ENCODE results near the gene TM9SF3.

The TM9SF3 gene

GRCh38 chr10:96612055-96612830 is 25.4 kb upstream of the TM9SF3 start:
- peaks cover 4% of the 10 kb centered on the region for H3K4me1 Mint-ChIP-seq
- no peak overlapping the region for H3K4me3 Mint-ChIP-seq
- peaks cover 2% of the 10 kb centered on the region for H3K36me3 Mint-ChIP-seq (ENCODE audit: low read depth)

GRCh38 chr10:96610817-96611216 is 24.0 kb upstream of the TM9SF3 start:
- Mint-ChIP-seq H3K9me3 (no peaks in the 10 kb centered on the region), H3K4me3 (no peak overlapping the region), H3K27ac (peak overlapping the region; percentile 16), H3K36me3 (ENCODE audit: low read depth) (peaks cover 2% of the 10 kb centered on the region), H3K4me1 (peaks cover 4% of the 10 kb centered on the region), H3K27me3 (no peaks in the 10 kb centered on the region)
- DNase-seq (no peak), ATAC-seq (no peak)

More at GRCh38 chr10:96612055-96612830, 25.4 kb upstream of the TM9SF3 start:
- Mint-ChIP-seq H3K27me3 (no peaks in the 10 kb centered on the region), H3K9me3 (no peaks in the 10 kb centered on the region), H3K27ac (no peak overlapping the region)
- ATAC-seq (no peak), DNase-seq (no peak)

- Mint-ChIP-seq H3K36me3 (ENCODE audit: low read depth) (peaks cover 2% of the 10 kb centered on the region), H3K27me3 (no peaks in the 10 kb centered on the region), H3K9me3 (no peaks in the 10 kb centered on the region), H3K4me3 (no peak overlapping the region), H3K27ac (no peak overlapping the region), H3K4me1 (peaks cover 4% of the 10 kb centered on the region)
- ATAC-seq (no peak), DNase-seq (no peak)
Measured at GRCh38 chr10:96609510-96609909, 22.7 kb upstream of the TM9SF3 start.

- no peak overlapping the region for H3K27ac Mint-ChIP-seq
- peaks cover 4% of the 10 kb centered on the region for H3K4me1 Mint-ChIP-seq
- DNase-seq (no peak), ATAC-seq (no peak)
- H3K4me3 Mint-ChIP-seq, result no peak overlapping the region
- no peaks in the 10 kb centered on the region for H3K36me3 Mint-ChIP-seq (ENCODE audit: low read depth)
- no peaks in the 10 kb centered on the region for H3K9me3 Mint-ChIP-seq
- H3K27me3 Mint-ChIP-seq, result no peaks in the 10 kb centered on the region
Measured at GRCh38 chr10:96608805-96609204, 22.0 kb upstream of the TM9SF3 start.

- Mint-ChIP-seq H3K27me3 (no peaks in the 10 kb centered on the region), H3K9me3 (no peaks in the 10 kb centered on the region), H3K4me3 (no peak overlapping the region), H3K27ac (no peak overlapping the region), H3K4me1 (peaks cover 4% of the 10 kb centered on the region), H3K36me3 (ENCODE audit: low read depth) (no peaks in the 10 kb centered on the region)
- ATAC-seq, result no peak
- DNase-seq, result no peak
Measured at GRCh38 chr10:96608262-96608661, 21.4 kb upstream of the TM9SF3 start.

- Mint-ChIP-seq H3K27me3 (no peaks in the 10 kb centered on the region), H3K9me3 (no peaks in the 10 kb centered on the region), H3K4me1 (peaks cover 4% of the 10 kb centered on the region), H3K4me3 (no peak overlapping the region), H3K36me3 (ENCODE audit: low read depth) (no peaks in the 10 kb centered on the region), H3K27ac (no peak overlapping the region)
- DNase-seq (no peak), ATAC-seq (no peak)
Measured at GRCh38 chr10:96606946-96607345, 20.1 kb upstream of the TM9SF3 start.

- DNase-seq, result no peak
- no peak overlapping the region for H3K4me3 Mint-ChIP-seq
- H3K9me3 Mint-ChIP-seq, result no peaks in the 10 kb centered on the region
- H3K36me3 Mint-ChIP-seq (ENCODE audit: low read depth), result no peaks in the 10 kb centered on the region
- H3K27me3 Mint-ChIP-seq, result no peaks in the 10 kb centered on the region
- H3K27ac Mint-ChIP-seq, result no peak overlapping the region
- ATAC-seq, result no peak
- peaks cover 4% of the 10 kb centered on the region for H3K4me1 Mint-ChIP-seq
Measured at GRCh38 chr10:96606216-96606615, 19.4 kb upstream of the TM9SF3 start.

- Mint-ChIP-seq H3K27me3 (no peaks in the 10 kb centered on the region), H3K4me1 (no peaks in the 10 kb centered on the region), H3K9me3 (no peaks in the 10 kb centered on the region), H3K27ac (no peak overlapping the region), H3K4me3 (no peak overlapping the region), H3K36me3 (ENCODE audit: low read depth) (no peaks in the 10 kb centered on the region)
- ATAC-seq (no peak), DNase-seq (no peak)
Measured at GRCh38 chr10:96600337-96600736, 13.5 kb upstream of the TM9SF3 start.

- H3K4me3 Mint-ChIP-seq, result no peak overlapping the region
- H3K36me3 Mint-ChIP-seq (ENCODE audit: low read depth), result peaks cover 7% of the 10 kb centered on the region
- H3K27me3 Mint-ChIP-seq, result no peaks in the 10 kb centered on the region
Measured at GRCh38 chr10:96598846-96599245, 12.0 kb upstream of the TM9SF3 start.

GRCh38 chr10:96596422-96597407 is 9.9 kb upstream of the TM9SF3 start:
- no peak for ATAC-seq
- no peaks in the 10 kb centered on the region for H3K4me1 Mint-ChIP-seq
- peaks cover 10% of the 10 kb centered on the region for H3K36me3 Mint-ChIP-seq (ENCODE audit: low read depth)
- H3K27ac Mint-ChIP-seq, result no peak overlapping the region
- no peak overlapping the region for H3K4me3 Mint-ChIP-seq
- H3K9me3 Mint-ChIP-seq, result no peaks in the 10 kb centered on the region
- no peak for DNase-seq
- no peaks in the 10 kb centered on the region for H3K27me3 Mint-ChIP-seq

More at GRCh38 chr10:96598846-96599245, 12.0 kb upstream of the TM9SF3 start:
- Mint-ChIP-seq H3K27ac (no peak overlapping the region), H3K9me3 (no peaks in the 10 kb centered on the region), H3K4me1 (no peaks in the 10 kb centered on the region)
- ATAC-seq (no peak), DNase-seq (no peak)

GRCh38 chr10:96595741-96596140 is 8.9 kb upstream of the TM9SF3 start:
- H3K36me3 Mint-ChIP-seq (ENCODE audit: low read depth), result peaks cover 13% of the 10 kb centered on the region
- no peaks in the 10 kb centered on the region for H3K27me3 Mint-ChIP-seq
- DNase-seq (no peak), ATAC-seq (no peak)
- H3K27ac Mint-ChIP-seq, result no peak overlapping the region
- no peaks in the 10 kb centered on the region for H3K9me3 Mint-ChIP-seq
- H3K4me3 Mint-ChIP-seq, result no peak overlapping the region
- H3K4me1 Mint-ChIP-seq, result no peaks in the 10 kb centered on the region

- Mint-ChIP-seq H3K27ac (no peak overlapping the region), H3K36me3 (ENCODE audit: low read depth) (peaks cover 13% of the 10 kb centered on the region), H3K4me3 (no peak overlapping the region), H3K4me1 (peaks cover 5% of the 10 kb centered on the region), H3K9me3 (no peaks in the 10 kb centered on the region), H3K27me3 (no peaks in the 10 kb centered on the region)
- no peak for ATAC-seq
- no peak for DNase-seq
Measured at GRCh38 chr10:96591946-96592345, 5.1 kb upstream of the TM9SF3 start.

GRCh38 chr10:96588616-96589419 is 2.0 kb upstream of the TM9SF3 start:
- peaks cover 8% of the 10 kb centered on the region for H3K36me3 Mint-ChIP-seq (ENCODE audit: low read depth)
- DNase-seq (peak; percentile 11), ATAC-seq (peak; percentile 75)
- no peak overlapping the region for H3K4me3 Mint-ChIP-seq
- H3K27ac Mint-ChIP-seq, result no peak overlapping the region
- no peaks in the 10 kb centered on the region for H3K27me3 Mint-ChIP-seq
- peaks cover 22% of the 10 kb centered on the region for H3K4me1 Mint-ChIP-seq
- H3K9me3 Mint-ChIP-seq, result no peaks in the 10 kb centered on the region

- no peak for DNase-seq
- peaks cover 29% of the 10 kb centered on the region for H3K4me1 Mint-ChIP-seq
- no peaks in the 10 kb centered on the region for H3K27me3 Mint-ChIP-seq
- H3K27ac Mint-ChIP-seq, result no peak overlapping the region
- peaks cover 11% of the 10 kb centered on the region for H3K36me3 Mint-ChIP-seq (ENCODE audit: low read depth)
- H3K4me3 Mint-ChIP-seq, result no peak overlapping the region
- no peak for ATAC-seq
- no peaks in the 10 kb centered on the region for H3K9me3 Mint-ChIP-seq
Measured at GRCh38 chr10:96588060-96588554, 1.3 kb upstream of the TM9SF3 start.

All from activated naive CD8-positive, alpha-beta T cell treated with anti-CD3 and anti-CD28 coated beads, Interleukin-2, amount 50 U/mL, for 24 hours (primary cell).